Measurements from ENCODE around the gene ANKLE1. TPM values are rescaled to one million over a fixed set of nuclear protein-coding genes. Genes with fewer than 3 reads are reported as not detected.

The ANKLE1 gene
- polyA plus RNA-seq, 1 donor (not counting 4 experiments of a cell fraction or from before 2014, with no cell fraction given), result 0.30 TPM

- DNase-seq (ENCODE audit: low read depth, low spot score), result no peak
- no peak overlapping the region for H3K27ac ChIP-seq (ENCODE audit: control insufficient read depth, insufficient read depth, low read length)
Observed at GRCh38 chr19:17255150-17255621, 26.5 kb upstream of the ANKLE1 start.

GRCh38 chr19:17256130-17256529 is 25.6 kb upstream of the ANKLE1 start:
- Histone ChIP-seq H3K27me3 (ENCODE audit: control insufficient read depth, extremely low read depth, insufficient read depth, low read length) (no peaks in the 10 kb centered on the region), H4K20me1 (ENCODE audit: control insufficient read depth, extremely low read depth, insufficient read depth, low read length) (no peaks in the 10 kb centered on the region), H3K4me1 (ENCODE audit: control insufficient read depth, extremely low read depth, insufficient read depth, low read length) (no peaks in the 10 kb centered on the region), H3K79me2 (ENCODE audit: control insufficient read depth, insufficient read depth, low read length) (no peaks in the 10 kb centered on the region), H3K9me3 (ENCODE audit: control insufficient read depth, low read depth, low read length) (peaks cover 5% of the 10 kb centered on the region), H3K9ac (ENCODE audit: control insufficient read depth, extremely low read depth, insufficient read depth, low read length) (no peak overlapping the region), H3K36me3 (ENCODE audit: control insufficient read depth in 2 of 2, extremely low read depth in 1 of 2, insufficient read depth in 2 of 2, low read length in 2 of 2) (no peaks in the 10 kb centered on the region), H3K27ac (ENCODE audit: control insufficient read depth, insufficient read depth, low read length) (no peak overlapping the region), H3K4me2 (ENCODE audit: control insufficient read depth, extremely low read depth, insufficient read depth, low read depth, low read length) (no peak overlapping the region), H3K9me1 (ENCODE audit: control insufficient read depth, extremely low read depth, insufficient read depth, low read length) (no peaks in the 10 kb centered on the region), H3K4me3 (ENCODE audit: control insufficient read depth in 2 of 3, extremely low read depth in 1 of 3, insufficient read depth in 2 of 3, low read depth in 1 of 3, low read length in 3 of 3) (no peak overlapping the region), H2AFZ (ENCODE audit: control insufficient read depth, low read length) (no peak overlapping the region)
- DNase-seq (ENCODE audit: low read depth, low spot score), result no peak
- FAIRE-seq, result no peak
- dilution Hi-C loops (cut with MboI; ENCODE audit: extremely low pct_ligation_motif_present, low sequenced_read_pairs), result no loop called here
- TF ChIP-seq, protein P1, sequence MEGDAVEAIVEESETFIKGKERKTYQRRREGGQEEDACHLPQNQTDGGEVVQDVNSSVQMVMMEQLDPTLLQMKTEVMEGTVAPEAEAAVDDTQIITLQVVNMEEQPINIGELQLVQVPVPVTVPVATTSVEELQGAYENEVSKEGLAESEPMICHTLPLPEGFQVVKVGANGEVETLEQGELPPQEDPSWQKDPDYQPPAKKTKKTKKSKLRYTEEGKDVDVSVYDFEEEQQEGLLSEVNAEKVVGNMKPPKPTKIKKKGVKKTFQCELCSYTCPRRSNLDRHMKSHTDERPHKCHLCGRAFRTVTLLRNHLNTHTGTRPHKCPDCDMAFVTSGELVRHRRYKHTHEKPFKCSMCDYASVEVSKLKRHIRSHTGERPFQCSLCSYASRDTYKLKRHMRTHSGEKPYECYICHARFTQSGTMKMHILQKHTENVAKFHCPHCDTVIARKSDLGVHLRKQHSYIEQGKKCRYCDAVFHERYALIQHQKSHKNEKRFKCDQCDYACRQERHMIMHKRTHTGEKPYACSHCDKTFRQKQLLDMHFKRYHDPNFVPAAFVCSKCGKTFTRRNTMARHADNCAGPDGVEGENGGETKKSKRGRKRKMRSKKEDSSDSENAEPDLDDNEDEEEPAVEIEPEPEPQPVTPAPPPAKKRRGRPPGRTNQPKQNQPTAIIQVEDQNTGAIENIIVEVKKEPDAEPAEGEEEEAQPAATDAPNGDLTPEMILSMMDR (optimal IDR thresholded peaks at IDR 0.05 in 1 of 3, IDR thresholded peaks at IDR 0.05 in 1 of 3, conservative IDR thresholded peaks at IDR 0.05 in 1 of 3; ENCODE audit: extremely low read depth in 1 of 3, insufficient read depth in 2 of 3, low read length in 3 of 3), result no peak
- no peak for TF ChIP-seq EZH2 (IDR thresholded peaks at IDR 0.05; ENCODE audit: low read length)

More at GRCh38 chr19:17255150-17255621, 26.5 kb upstream of the ANKLE1 start:
- H3K9ac ChIP-seq (ENCODE audit: control insufficient read depth, extremely low read depth, insufficient read depth, low read length), result no peak overlapping the region
- FAIRE-seq, result no peak
- H3K79me2 ChIP-seq (ENCODE audit: control insufficient read depth, insufficient read depth, low read length), result no peaks in the 10 kb centered on the region
- H3K4me2 ChIP-seq (ENCODE audit: control insufficient read depth, extremely low read depth, insufficient read depth, low read depth, low read length), result no peak overlapping the region
- dilution Hi-C loops (cut with MboI; ENCODE audit: extremely low pct_ligation_motif_present, low sequenced_read_pairs), result no loop called here
- H3K9me1 ChIP-seq (ENCODE audit: control insufficient read depth, extremely low read depth, insufficient read depth, low read length), result no peaks in the 10 kb centered on the region
- H3K36me3 ChIP-seq (ENCODE audit: control insufficient read depth in 2 of 2, extremely low read depth in 1 of 2, insufficient read depth in 2 of 2, low read length in 2 of 2), result no peaks in the 10 kb centered on the region
- TF ChIP-seq, protein P1 (optimal IDR thresholded peaks at IDR 0.05 in 1 of 3, IDR thresholded peaks at IDR 0.05 in 1 of 3, conservative IDR thresholded peaks at IDR 0.05 in 1 of 3; ENCODE audit: extremely low read depth in 1 of 3, insufficient read depth in 2 of 3, low read length in 3 of 3), result no peak
- H4K20me1 ChIP-seq (ENCODE audit: control insufficient read depth, extremely low read depth, insufficient read depth, low read length), result no peaks in the 10 kb centered on the region
- no peaks in the 10 kb centered on the region for H3K4me1 ChIP-seq (ENCODE audit: control insufficient read depth, extremely low read depth, insufficient read depth, low read length)
- no peak overlapping the region for H2AFZ ChIP-seq (ENCODE audit: control insufficient read depth, low read length)
- peaks cover 5% of the 10 kb centered on the region for H3K9me3 ChIP-seq (ENCODE audit: control insufficient read depth, low read depth, low read length)
- H3K4me3 ChIP-seq (ENCODE audit: control insufficient read depth in 2 of 3, extremely low read depth in 1 of 3, insufficient read depth in 2 of 3, low read depth in 1 of 3, low read length in 3 of 3), result no peak overlapping the region
- H3K27me3 ChIP-seq (ENCODE audit: control insufficient read depth, extremely low read depth, insufficient read depth, low read length), result no peaks in the 10 kb centered on the region
